SK-N-SH (cell line): ENCODE results near the gene LMO2.

Experiments
- CTCF ChIP-seq: fragments of 200-600 bp; sonication (generic); IDR thresholded peaks from 2 replicates; pipeline ENCODE4 v1.6.1; 2017; ENCODE audit warnings: antibody characterized with exemption, mild to moderate bottlenecking, moderate library complexity
- POLR2AphosphoS5 ChIP-seq: IDR thresholded peaks from 2 replicates; pipeline ENCODE4 v1.6.1; 2012; ENCODE audit warnings: low read depth, low read length

GRCh38 chr11:33923626-33924025 lies 31.8 kb upstream of the LMO2 start:
- TF ChIP-seq POLR2AphosphoS5 (no peak), CTCF (no peak)
